Measurements from ENCODE around the gene ABHD11. TPM values are rescaled to one million over a fixed set of nuclear protein-coding genes. Genes with fewer than 3 reads are reported as not detected.
A peak's percentile ranks its signal among the peaks of the same experiment; 100 is the strongest.

Gene ABHD11
- total and polyA plus RNA-seq, 9 of the 15 experiments (the other 6 are each of a cell fraction or from before 2014, with no cell fraction given), result 7.7 to 44.2 (median 18.9) TPM

DNA sequence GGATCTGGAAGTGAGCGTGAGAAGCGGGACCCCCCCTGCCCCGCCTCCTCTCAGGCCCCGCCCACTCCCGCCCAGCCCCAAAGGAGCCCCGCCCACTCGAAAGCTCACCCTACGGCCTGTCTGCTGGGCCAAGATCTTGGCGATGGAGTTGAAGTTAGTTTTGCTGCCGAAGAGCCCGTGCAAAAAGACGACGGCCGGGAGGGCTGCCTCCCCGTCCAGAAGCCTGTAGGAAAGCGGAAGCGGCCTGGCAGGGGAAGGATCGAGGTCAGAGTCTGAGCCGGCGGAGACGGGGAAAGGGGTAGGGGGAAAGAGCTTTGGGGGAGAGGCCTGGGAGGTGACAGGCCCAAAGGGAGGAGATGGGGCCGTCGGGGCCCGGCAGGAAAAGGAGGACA, 386 bp downstream of the ABHD11 start (continued):
- TF ChIP-seq, protein P1, sequence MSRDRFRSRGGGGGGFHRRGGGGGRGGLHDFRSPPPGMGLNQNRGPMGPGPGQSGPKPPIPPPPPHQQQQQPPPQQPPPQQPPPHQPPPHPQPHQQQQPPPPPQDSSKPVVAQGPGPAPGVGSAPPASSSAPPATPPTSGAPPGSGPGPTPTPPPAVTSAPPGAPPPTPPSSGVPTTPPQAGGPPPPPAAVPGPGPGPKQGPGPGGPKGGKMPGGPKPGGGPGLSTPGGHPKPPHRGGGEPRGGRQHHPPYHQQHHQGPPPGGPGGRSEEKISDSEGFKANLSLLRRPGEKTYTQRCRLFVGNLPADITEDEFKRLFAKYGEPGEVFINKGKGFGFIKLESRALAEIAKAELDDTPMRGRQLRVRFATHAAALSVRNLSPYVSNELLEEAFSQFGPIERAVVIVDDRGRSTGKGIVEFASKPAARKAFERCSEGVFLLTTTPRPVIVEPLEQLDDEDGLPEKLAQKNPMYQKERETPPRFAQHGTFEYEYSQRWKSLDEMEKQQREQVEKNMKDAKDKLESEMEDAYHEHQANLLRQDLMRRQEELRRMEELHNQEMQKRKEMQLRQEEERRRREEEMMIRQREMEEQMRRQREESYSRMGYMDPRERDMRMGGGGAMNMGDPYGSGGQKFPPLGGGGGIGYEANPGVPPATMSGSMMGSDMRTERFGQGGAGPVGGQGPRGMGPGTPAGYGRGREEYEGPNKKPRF (IDR thresholded peaks at IDR 0.05; ENCODE audit: low read depth, low read length), result no peak
- TF ChIP-seq POLR2AphosphoS5 (IDR thresholded peaks at IDR 0.05; ENCODE audit: control insufficient read depth, insufficient read depth, low read depth, low read length) (no peak), ZNF75A (CRISPR knock-in tag; IDR thresholded peaks at IDR 0.05) (no peak), OTX1 (CRISPR knock-in tag; IDR thresholded peaks at IDR 0.05) (no peak), ZC3H4 (CRISPR knock-in tag; IDR thresholded peaks at IDR 0.05; ENCODE audit: borderline replicate concordance) (no peak), HEY1 (CRISPR knock-in tag; IDR thresholded peaks at IDR 0.05; ENCODE audit: borderline replicate concordance) (no peak), ZKSCAN8 (CRISPR knock-in tag; IDR thresholded peaks at IDR 0.05) (no peak), SRSF3 (IDR thresholded peaks at IDR 0.05; ENCODE audit: insufficient read depth, low read length) (no peak), EP300 (IDR thresholded peaks at IDR 0.05; ENCODE audit: low read length) (no peak), TCF3 (CRISPR knock-in tag; IDR thresholded peaks at IDR 0.05) (no peak), CAMTA2 (CRISPR knock-in tag; conservative IDR thresholded peaks at IDR 0.05) (no peak), ATF7 (IDR thresholded peaks at IDR 0.05) (no peak), ZNF695 (CRISPR knock-in tag; IDR thresholded peaks at IDR 0.05) (no peak), ZNF146 (CRISPR knock-in tag; IDR thresholded peaks at IDR 0.05; ENCODE audit: unreplicated experiment) (no peak), RBM25 (IDR thresholded peaks at IDR 0.05; ENCODE audit: low read depth, low read length, severe bottlenecking) (no peak), GABPB2 (CRISPR knock-in tag; conservative IDR thresholded peaks at IDR 0.05) (peak; percentile 56; the same call in 1 of the 2 replicates), HDGF (IDR thresholded peaks at IDR 0.05) (no peak), MCM3 (IDR thresholded peaks at IDR 0.05) (no peak), EGR1 (conservative IDR thresholded peaks at IDR 0.05) (peak; percentile 50; the same call in 1 of the 2 replicates), ZNF785 (CRISPR knock-in tag; IDR thresholded peaks at IDR 0.05) (no peak), ZNF57 (CRISPR knock-in tag; IDR thresholded peaks at IDR 0.05) (no peak), TARDBP (IDR thresholded peaks at IDR 0.05) (no peak), LCOR (CRISPR knock-in tag; IDR thresholded peaks at IDR 0.05) (no peak)
- TF ChIP-seq, protein P2, sequence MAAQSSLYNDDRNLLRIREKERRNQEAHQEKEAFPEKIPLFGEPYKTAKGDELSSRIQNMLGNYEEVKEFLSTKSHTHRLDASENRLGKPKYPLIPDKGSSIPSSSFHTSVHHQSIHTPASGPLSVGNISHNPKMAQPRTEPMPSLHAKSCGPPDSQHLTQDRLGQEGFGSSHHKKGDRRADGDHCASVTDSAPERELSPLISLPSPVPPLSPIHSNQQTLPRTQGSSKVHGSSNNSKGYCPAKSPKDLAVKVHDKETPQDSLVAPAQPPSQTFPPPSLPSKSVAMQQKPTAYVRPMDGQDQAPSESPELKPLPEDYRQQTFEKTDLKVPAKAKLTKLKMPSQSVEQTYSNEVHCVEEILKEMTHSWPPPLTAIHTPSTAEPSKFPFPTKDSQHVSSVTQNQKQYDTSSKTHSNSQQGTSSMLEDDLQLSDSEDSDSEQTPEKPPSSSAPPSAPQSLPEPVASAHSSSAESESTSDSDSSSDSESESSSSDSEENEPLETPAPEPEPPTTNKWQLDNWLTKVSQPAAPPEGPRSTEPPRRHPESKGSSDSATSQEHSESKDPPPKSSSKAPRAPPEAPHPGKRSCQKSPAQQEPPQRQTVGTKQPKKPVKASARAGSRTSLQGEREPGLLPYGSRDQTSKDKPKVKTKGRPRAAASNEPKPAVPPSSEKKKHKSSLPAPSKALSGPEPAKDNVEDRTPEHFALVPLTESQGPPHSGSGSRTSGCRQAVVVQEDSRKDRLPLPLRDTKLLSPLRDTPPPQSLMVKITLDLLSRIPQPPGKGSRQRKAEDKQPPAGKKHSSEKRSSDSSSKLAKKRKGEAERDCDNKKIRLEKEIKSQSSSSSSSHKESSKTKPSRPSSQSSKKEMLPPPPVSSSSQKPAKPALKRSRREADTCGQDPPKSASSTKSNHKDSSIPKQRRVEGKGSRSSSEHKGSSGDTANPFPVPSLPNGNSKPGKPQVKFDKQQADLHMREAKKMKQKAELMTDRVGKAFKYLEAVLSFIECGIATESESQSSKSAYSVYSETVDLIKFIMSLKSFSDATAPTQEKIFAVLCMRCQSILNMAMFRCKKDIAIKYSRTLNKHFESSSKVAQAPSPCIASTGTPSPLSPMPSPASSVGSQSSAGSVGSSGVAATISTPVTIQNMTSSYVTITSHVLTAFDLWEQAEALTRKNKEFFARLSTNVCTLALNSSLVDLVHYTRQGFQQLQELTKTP (IDR thresholded peaks at IDR 0.05; ENCODE audit: low read depth in 1 of 2, partially characterized antibody in 2 of 2), result peak in 1 of 2 experiments; percentile 40
- TF ChIP-seq, protein P3, sequence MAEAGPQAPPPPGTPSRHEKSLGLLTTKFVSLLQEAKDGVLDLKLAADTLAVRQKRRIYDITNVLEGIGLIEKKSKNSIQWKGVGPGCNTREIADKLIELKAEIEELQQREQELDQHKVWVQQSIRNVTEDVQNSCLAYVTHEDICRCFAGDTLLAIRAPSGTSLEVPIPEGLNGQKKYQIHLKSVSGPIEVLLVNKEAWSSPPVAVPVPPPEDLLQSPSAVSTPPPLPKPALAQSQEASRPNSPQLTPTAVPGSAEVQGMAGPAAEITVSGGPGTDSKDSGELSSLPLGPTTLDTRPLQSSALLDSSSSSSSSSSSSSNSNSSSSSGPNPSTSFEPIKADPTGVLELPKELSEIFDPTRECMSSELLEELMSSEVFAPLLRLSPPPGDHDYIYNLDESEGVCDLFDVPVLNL (CRISPR knock-in tag; IDR thresholded peaks at IDR 0.05; ENCODE audit: low read depth), result no peak

All from K562 (cell line).